Activated CD8-positive, alpha-beta T cell treated with anti-CD3 and anti-CD28 coated beads for 36 hours (primary cell): ENCODE measurements around the gene DARS1. TPM values are rescaled to one million over a fixed set of nuclear protein-coding genes. Genes with fewer than 3 reads are reported as not detected.

Experiments used
- ATAC-seq: fragments of 200-7000 bp; cut with Tn5 transposase; one replicate; pipeline ENCODE4 v1.10.0; 2021; ENCODE audit warnings: mild to moderate bottlenecking, moderate library complexity
- CTCF ChIA-PET: fragments of 350-600 bp; sonication (Branson Sonifier 250); formaldehyde crosslinking; loops from one replicate; lab custom pipeline; 2021; ENCODE audit warnings: antibody characterized with exemption; lab: Charles Lee
- POLR2A ChIA-PET: fragments of 350-600 bp; sonication (Branson Sonifier 250); formaldehyde crosslinking; loops from one replicate; lab custom pipeline; 2021; ENCODE audit warnings: antibody characterized with exemption; lab: Charles Lee
- DNase-seq: peaks from one replicate; pipeline ENCODE4 v3.0.0-alpha.2; 2020
- H3K27ac Mint-ChIP-seq: one replicate; pipeline ENCODE4 v1.8.0; 2021; ENCODE audit warnings: mild to moderate bottlenecking, mixed read lengths
- H3K27me3 Mint-ChIP-seq: one replicate; pipeline ENCODE4 v1.8.0; 2021; ENCODE audit warnings: mixed read lengths
- H3K36me3 Mint-ChIP-seq: one replicate; pipeline ENCODE4 v1.8.0; 2021; ENCODE audit warnings: low read depth, mixed read lengths
- H3K4me1 Mint-ChIP-seq: one replicate; pipeline ENCODE4 v1.8.0; 2021; ENCODE audit warnings: low read depth, mixed read lengths
- H3K4me3 Mint-ChIP-seq: one replicate; pipeline ENCODE4 v1.8.0; 2021; ENCODE audit warnings: mild to moderate bottlenecking, moderate library complexity, mixed read lengths
- H3K9me3 Mint-ChIP-seq: one replicate; pipeline ENCODE4 v1.8.0; 2021; ENCODE audit warnings: mixed read lengths
- intact Hi-C: fragments of 100-400 bp; cut with micrococcal nuclease; formaldehyde crosslinking; loops from one replicate; pipeline ENCODE4 v1.10.0; 2022
- total RNA-seq, 2 experiments: library from RNA; stranded (reverse); gene quantifications; one replicate each; pipeline ENCODE4 v1.2.3, GENCODE V29; 2021
- TF ChIP-seq, protein P1 (sequence below): fragments of 200-600 bp; IDR thresholded peaks from one replicate; pipeline ENCODE4 v1.8.0; 2022; ENCODE audit warnings: antibody characterized with exemption, mild to moderate bottlenecking

Gene DARS1
- total RNA-seq, 2 experiments from 2014 or later = 210 to 211 TPM

DNA sequence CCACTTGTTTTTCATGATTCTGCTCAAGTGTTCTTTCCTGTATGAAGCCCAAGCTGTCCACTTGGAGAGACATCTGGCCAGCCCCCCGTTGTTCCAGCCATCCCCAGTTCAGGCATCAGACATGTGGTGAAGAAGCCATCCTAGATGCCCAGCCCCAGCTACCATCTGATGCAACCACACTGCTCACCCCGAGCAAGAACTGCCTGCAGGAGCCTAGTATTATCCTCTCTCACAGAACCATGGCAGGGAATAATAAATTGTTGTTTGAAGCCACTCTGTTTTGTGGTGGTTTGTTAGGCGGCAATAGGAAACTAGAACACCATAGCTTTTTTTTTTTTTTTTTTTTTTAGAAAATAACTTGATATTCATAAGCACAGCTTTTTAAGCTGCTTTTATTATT, 19.5 kb upstream of the DARS1 start:
- Mint-ChIP-seq H3K4me3 (no peak overlapping the region), H3K4me1 (peaks cover 27% of the 10 kb centered on the region), H3K36me3 (peaks cover 22% of the 10 kb centered on the region), H3K9me3 (no peaks in the 10 kb centered on the region), H3K27me3 (no peaks in the 10 kb centered on the region), H3K27ac (no peak overlapping the region)
- intact Hi-C loops = no loop called here
- TF ChIP-seq, protein P1, sequence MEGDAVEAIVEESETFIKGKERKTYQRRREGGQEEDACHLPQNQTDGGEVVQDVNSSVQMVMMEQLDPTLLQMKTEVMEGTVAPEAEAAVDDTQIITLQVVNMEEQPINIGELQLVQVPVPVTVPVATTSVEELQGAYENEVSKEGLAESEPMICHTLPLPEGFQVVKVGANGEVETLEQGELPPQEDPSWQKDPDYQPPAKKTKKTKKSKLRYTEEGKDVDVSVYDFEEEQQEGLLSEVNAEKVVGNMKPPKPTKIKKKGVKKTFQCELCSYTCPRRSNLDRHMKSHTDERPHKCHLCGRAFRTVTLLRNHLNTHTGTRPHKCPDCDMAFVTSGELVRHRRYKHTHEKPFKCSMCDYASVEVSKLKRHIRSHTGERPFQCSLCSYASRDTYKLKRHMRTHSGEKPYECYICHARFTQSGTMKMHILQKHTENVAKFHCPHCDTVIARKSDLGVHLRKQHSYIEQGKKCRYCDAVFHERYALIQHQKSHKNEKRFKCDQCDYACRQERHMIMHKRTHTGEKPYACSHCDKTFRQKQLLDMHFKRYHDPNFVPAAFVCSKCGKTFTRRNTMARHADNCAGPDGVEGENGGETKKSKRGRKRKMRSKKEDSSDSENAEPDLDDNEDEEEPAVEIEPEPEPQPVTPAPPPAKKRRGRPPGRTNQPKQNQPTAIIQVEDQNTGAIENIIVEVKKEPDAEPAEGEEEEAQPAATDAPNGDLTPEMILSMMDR = no peak
- DNase-seq = no peak
- ChIA-PET CTCF (interaction anchor here (0.7 to 1.6 kb wide), 4 partner anchors 12 to 373 kb away, joined by 3 to 6 read pairs (median 4); partner anchors contain the start of gene DARS1), POLR2A (interaction anchor here (1.5 to 1.8 kb wide), 2 partner anchors 8 to 32 kb away, joined by 3 read pairs; no protein-coding TSS in a partner anchor)
- no peak for ATAC-seq

DNA sequence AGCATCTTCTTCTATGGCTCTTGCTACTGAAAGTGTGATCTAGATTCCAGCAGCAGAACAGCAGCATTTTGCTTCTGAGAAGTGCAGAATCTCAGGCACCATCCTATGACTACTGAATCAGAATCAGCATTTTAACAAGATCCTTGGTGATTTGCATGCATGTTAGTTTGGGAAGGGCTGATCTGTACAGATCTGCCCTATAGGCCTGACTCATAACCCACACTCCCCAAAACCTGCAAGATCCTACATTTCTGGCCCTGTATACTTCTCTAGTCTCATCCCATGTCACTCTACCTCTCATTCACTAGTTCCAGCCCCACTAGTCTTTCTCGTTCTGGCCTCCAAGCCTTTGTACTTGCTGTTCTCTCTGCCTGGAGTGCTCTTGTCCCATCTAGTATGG, 15.7 kb upstream of the DARS1 start:
- TF ChIP-seq, protein P1 = no peak
- H3K27ac Mint-ChIP-seq = no peak overlapping the region
- ATAC-seq (no peak), DNase-seq (no peak)
- H3K4me3 Mint-ChIP-seq = no peak overlapping the region
- H3K9me3 Mint-ChIP-seq = no peaks in the 10 kb centered on the region
- no peaks in the 10 kb centered on the region for H3K27me3 Mint-ChIP-seq
- peaks cover 14% of the 10 kb centered on the region for H3K4me1 Mint-ChIP-seq
- H3K36me3 Mint-ChIP-seq = peaks cover 25% of the 10 kb centered on the region
- ChIA-PET POLR2A (no interaction called here), CTCF (no interaction called here)
- intact Hi-C loops = no loop called here

DNA sequence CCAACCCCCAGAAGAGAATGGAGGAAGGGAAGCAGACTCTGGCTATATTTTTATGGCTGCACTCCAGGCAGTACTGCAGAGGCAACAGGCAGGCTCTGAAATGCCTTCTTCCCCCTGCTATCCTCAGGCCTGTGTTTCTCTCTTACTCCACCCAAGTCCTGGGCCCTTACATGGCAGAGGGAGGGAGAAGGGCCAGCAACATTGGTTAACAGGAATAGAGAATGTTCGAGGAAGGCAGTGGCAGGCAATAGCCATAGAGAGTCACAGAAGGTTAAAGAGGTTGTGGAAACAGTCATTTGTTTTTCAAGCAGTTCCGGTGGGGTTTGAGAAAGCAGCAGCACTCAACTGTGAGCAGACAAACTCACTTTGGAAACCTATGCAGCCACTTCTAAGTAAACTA, 15.1 kb upstream of the DARS1 start:
- H3K4me1 Mint-ChIP-seq = peaks cover 14% of the 10 kb centered on the region
- no peaks in the 10 kb centered on the region for H3K27me3 Mint-ChIP-seq
- POLR2A ChIA-PET = no interaction called here
- intact Hi-C loops = no loop called here
- H3K36me3 Mint-ChIP-seq = peaks cover 29% of the 10 kb centered on the region
- TF ChIP-seq, protein P1 = no peak
- ATAC-seq (no peak), DNase-seq (no peak)
- no peaks in the 10 kb centered on the region for H3K9me3 Mint-ChIP-seq
- H3K4me3 Mint-ChIP-seq = no peak overlapping the region
- CTCF ChIA-PET = interaction anchor here (1.5 to 1.7 kb wide), 2 partner anchors 10 to 236 kb away, joined by 3 to 4 read pairs; no protein-coding TSS in a partner anchor
- H3K27ac Mint-ChIP-seq = peak overlapping the region; percentile 43

- POLR2A ChIA-PET = interaction anchor here (1.3 kb wide), 1 partner anchor 14 kb away, joined by 5 read pairs; the partner anchor contains the start of gene DARS1
Observed at GRCh38 chr2:135999899-136000298, 14.5 kb upstream of the DARS1 start.

DNA sequence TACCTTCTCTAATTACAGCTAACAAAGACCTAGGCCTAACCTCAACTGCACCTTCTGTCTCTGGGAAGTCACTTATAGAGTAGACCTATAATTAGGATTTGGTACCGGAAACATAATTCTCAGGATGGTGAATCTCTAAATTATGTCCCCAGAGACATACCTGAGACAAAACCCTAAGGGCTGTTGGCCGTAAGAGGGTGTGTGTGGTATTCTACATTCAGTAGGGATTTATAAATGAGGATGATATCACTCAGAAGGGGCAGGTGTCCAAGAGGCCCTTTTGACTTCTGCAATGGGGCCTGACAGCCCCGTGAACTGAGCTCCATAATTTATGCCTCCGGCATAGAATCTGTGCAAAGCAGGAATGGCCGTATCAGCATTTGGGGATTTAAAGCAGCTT, 13.5 kb upstream of the DARS1 start:
- ChIA-PET CTCF (interaction anchor here (1.5 to 1.7 kb wide), 2 partner anchors 12 to 238 kb away, joined by 3 to 4 read pairs; no protein-coding TSS in a partner anchor), POLR2A (interaction anchor here (1.3 kb wide), 1 partner anchor 13 kb away, joined by 5 read pairs; the partner anchor contains the start of gene DARS1)
- no peaks in the 10 kb centered on the region for H3K27me3 Mint-ChIP-seq
- H3K9me3 Mint-ChIP-seq = no peaks in the 10 kb centered on the region
- TF ChIP-seq, protein P1 = no peak
- no peak overlapping the region for H3K4me3 Mint-ChIP-seq
- peaks cover 14% of the 10 kb centered on the region for H3K4me1 Mint-ChIP-seq
- intact Hi-C loops = no loop called here
- ATAC-seq (no peak), DNase-seq (no peak)
- H3K36me3 Mint-ChIP-seq = peaks cover 22% of the 10 kb centered on the region
- H3K27ac Mint-ChIP-seq = no peak overlapping the region

More at GRCh38 chr2:135999899-136000298, 14.5 kb upstream of the DARS1 start:
- no peaks in the 10 kb centered on the region for H3K9me3 Mint-ChIP-seq
- TF ChIP-seq, protein P1 = no peak
- H3K36me3 Mint-ChIP-seq = peaks cover 28% of the 10 kb centered on the region
- DNase-seq (no peak), ATAC-seq (no peak)
- H3K4me1 Mint-ChIP-seq = peaks cover 14% of the 10 kb centered on the region
- no peaks in the 10 kb centered on the region for H3K27me3 Mint-ChIP-seq
- intact Hi-C loops = no loop called here
- no peak overlapping the region for H3K4me3 Mint-ChIP-seq
- CTCF ChIA-PET = interaction anchor here (1.5 to 1.7 kb wide), 2 partner anchors 11 to 237 kb away, joined by 3 to 4 read pairs; no protein-coding TSS in a partner anchor
- no peak overlapping the region for H3K27ac Mint-ChIP-seq
